HG02884 (cell line): Measurements from ENCODE around the gene FOXF2.

Source experiments
- ATAC-seq: cut with Tn5 transposase; IDR thresholded peaks from one replicate; pipeline ENCODE4 v1.9.1; 2021; ENCODE audit warnings: mild to moderate bottlenecking, moderate library complexity; ENCODE audit not compliant: unreplicated experiment

The FOXF2 gene

DNA sequence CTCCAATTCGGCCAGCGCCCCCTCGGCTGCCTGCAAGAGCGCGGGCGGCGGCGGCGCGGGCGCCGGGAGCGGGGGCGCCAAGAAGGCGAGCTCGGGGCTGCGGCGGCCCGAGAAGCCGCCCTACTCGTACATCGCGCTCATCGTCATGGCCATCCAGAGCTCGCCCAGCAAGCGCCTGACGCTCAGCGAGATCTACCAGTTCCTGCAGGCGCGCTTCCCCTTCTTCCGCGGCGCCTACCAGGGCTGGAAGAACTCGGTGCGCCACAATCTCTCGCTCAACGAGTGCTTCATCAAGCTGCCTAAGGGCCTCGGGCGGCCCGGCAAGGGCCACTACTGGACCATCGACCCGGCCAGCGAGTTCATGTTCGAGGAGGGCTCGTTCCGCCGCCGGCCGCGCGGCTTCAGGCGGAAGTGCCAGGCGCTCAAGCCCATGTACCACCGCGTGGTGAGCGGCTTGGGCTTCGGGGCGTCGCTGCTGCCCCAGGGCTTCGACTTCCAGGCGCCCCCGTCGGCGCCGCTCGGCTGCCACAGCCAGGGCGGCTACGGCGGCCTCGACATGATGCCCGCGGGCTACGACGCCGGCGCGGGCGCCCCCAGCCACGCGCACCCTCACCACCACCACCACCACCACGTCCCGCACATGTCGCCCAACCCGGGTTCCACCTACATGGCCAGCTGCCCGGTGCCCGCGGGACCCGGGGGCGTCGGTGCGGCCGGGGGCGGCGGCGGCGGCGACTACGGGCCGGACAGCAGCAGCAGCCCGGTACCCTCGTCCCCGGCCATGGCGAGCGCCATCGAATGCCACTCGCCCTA lies 963 bp downstream of the FOXF2 start:
- no peak for ATAC-seq

DNA sequence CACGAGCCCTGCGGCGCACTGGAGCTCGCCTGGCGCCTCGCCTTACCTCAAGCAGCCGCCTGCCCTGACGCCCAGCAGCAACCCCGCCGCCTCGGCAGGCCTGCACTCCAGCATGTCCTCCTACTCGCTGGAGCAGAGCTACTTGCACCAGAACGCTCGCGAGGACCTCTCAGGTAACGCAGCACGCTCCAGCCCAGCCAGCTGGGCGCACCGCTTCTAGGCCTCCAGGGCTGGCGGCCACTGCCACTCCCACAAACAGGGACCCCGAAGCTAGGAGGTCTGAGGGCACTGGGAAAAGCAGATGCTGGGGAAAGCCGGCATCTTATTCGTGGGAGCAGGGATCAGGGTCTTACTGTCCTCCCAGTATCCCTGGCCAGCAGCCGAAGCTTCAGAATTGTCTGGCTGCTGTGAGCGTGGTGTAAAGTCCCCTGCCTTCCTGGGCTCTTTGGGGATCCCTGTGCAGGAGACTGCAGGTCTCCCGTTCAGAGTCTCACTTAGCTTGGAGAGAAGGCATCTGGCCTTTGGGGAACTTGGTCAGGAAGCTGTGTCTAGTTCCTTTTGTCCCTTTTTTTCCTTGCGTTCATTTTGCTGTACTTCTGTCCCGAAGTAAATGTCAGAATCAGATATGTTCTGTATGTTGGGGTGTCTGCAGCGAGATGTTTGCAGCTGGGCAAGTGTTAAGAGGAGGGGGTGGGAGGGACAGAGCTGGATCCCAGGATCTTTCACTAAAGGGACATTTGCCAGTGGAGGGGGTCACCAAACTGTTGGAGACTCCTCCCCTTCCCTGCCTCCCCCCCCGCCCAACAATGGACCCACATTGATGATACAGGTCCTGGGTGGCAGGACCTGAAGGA lies 1.8 kb downstream of the FOXF2 start:
- ATAC-seq, result no peak

DNA sequence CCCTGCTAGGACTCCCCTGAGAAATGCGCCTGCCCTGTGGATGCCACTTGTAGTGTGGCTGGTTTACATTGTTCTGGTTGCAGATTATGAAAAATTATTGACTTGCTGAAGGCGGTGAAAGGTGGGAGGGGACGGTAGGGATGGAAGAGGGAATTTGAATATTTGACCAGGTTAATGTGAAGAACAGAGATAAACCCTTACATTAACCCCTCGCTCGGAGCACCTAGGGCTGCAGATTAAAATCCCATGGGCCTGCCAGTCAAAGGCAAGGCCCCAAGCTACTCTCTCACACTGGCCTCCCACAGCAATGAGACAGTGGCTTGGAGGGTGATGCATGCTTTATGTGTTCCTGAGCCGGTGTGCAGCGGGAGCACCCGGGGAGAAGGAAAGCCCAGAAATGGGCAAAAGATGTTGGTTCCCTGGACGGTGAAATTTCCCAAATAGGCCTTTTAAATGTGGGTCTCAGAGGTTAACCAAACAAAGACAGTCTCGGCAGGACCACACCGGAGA lies 2.5 kb downstream of the FOXF2 start:
- no peak for ATAC-seq

DNA sequence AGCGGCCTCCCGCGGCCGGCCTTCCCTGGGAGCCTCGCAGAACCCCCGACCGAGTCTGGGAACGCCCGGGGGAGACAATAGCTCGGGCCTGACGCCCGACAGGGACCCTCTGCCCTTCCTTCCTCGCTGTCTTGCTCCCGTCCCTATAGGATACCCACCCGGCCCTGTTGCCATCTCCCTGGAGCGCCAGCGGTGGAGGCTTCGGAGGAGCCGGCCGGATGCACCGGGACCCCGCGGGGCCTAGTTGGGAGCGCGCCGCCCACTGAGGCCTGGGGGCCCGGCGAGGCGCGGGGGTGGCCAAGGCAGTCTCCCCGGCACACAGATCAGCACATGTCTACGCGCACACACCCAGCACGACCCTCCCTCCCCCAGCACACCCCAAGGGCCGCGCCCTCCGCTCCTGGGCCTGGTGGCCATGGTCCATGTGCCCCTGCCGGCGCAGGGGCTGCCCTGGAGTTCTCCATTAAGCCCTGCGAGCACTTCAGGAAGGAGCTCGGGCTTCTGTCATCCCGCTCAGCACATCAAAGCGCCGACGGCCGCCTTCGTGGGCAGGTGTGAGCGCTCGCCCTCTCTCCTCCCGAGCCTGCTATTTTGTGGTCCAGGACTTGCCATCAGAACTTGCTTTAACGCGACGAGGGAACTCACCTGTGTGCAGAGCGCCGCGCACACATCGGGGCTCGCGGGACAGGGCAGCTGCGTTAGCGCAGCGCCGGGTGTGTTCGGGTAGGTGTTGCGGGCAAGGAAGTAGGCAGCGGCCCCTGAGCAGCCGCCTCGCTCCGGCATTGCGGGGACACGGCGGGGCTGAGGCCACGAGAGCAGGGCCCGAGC lies 3.7 kb downstream of the FOXF2 start:
- no peak for ATAC-seq

DNA sequence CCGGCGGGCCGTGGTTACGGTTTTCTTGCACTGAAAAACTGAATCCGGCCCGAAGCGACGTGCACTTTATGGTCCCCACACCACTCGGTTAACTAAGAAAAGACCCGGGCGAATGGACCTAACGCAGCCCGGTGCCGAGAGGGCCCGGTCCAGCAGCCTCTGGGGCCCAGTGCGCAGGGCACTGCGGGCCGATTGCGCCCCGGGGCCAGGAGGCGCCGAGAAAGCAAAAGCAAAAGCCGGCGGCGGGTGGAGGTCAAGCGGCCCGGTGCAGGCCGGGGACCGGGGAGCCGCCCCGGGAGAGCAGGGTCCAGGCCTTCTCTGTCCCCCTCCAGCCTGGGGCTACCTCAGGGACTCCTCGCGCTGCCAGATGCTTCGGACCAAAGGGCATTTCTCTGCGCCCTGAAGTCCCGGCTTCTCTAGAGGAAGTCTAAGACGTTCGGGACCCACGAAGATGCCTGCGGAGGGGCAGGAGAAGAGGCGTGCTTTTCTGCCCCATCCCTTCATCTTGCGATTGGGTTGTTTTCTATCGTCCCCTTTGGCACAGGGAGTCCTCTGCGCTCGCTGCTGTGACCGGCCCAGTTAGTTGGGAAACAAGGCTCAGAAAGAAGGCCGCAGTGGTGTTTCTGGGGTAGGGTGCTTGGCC lies 4.4 kb downstream of the FOXF2 start:
- no peak for ATAC-seq

DNA sequence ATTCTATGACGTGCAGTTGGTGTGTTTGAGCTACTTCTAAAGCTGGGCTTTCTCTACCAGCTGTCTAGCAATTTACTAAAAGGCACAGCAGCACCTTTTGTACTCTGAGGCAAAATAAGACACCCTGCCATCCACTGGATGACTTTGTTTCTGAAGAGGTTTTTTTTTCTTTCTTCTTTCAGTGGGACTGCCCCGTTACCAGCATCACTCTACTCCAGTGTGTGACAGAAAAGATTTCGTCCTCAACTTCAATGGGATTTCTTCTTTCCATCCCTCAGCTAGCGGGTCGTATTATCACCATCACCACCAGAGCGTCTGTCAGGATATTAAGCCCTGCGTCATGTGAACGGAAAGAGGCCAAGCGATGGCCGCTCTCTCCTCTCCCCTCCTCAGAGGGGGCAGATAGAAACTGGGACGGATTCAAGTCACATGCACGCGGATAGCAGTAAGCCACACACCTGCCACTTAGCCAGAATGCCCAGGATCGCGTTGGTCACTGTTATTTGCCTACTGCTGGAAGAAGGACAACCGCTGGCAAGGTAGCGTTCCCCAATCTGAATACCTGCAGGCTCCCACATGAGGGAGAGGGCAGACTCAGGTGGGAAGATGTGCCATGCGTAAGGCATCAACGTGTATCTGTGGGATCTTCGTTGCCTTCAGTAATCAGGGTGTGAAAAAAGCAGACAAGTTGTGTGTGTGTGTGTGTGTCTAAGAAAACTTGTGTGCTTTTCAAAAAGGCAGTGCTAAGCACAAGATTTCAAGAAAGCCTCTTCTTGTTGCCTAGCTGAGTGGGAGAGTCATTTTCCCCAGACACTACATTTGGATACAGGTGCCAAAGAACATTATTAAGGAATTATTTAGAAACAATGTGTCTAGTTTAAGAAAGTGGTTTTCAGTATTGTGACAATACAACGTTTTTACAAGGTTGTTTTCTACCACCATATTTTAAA lies 5.4 kb downstream of the FOXF2 start:
- ATAC-seq, result no peak

DNA sequence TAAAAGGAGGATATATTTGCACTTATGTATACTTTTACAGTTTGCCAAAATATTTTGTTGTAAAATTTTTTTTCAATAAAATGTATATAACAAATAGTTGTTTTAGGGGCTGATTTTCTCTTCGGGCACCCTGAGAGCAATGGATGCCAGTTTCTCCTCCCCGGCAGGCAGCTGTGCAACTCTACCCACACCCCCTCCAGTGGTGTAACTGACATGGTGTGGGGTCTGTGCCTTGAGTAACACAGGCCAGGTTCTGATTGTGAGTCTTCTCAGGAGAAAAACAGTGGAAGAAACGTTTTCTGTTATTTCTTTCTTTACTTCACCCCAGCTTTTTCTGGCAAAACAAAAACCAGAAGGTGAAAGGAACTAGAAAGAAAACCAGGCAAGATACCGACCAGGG lies 6.1 kb downstream of the FOXF2 start:
- no peak for ATAC-seq

DNA sequence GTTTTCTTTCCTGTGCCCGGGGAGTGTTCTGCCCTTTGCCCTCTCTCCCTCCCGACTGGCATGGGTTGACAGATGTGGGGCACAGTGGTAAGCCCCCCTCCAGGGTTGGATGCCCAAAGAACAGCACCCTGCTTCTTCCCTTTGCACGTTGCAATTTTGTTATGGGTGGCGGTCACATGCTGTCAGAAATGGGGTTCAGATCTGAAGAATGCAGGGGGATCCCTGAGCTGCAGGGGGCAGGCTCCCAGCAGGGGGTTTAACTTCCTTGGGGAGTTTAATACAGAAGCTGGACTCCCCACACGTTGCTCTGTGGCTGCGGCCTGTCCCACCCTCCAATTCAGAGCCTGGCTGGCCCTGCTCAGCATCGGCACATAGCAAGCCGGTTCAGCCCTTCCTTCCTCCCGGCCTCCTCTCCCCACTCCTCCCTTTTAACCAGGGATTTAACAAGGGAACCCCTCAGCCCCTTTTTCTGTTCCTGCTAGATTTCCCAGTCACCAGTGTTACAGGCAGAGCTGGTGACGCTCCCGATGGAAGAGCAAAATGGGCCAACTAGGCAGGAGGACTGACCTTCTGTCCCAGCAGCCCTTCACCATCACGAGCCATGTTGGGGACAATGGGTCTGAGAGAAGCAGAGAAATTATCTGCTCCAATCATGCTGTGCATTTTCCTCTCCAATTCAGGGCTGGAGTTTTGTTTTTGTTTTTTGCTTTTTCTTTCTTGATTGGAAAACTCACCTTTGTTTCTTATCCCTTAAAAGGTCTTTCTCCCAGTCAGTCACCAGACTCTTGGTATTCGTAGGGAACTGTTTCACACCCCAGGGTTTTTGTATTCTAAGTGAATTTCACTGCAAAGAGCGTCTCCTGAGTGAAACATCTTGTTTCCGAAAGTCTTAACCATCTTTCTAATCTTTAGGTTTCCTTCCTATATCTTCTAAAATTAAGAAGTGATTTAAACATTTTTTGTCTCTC lies 6.8 kb downstream of the FOXF2 start:
- ATAC-seq, result no peak

DNA sequence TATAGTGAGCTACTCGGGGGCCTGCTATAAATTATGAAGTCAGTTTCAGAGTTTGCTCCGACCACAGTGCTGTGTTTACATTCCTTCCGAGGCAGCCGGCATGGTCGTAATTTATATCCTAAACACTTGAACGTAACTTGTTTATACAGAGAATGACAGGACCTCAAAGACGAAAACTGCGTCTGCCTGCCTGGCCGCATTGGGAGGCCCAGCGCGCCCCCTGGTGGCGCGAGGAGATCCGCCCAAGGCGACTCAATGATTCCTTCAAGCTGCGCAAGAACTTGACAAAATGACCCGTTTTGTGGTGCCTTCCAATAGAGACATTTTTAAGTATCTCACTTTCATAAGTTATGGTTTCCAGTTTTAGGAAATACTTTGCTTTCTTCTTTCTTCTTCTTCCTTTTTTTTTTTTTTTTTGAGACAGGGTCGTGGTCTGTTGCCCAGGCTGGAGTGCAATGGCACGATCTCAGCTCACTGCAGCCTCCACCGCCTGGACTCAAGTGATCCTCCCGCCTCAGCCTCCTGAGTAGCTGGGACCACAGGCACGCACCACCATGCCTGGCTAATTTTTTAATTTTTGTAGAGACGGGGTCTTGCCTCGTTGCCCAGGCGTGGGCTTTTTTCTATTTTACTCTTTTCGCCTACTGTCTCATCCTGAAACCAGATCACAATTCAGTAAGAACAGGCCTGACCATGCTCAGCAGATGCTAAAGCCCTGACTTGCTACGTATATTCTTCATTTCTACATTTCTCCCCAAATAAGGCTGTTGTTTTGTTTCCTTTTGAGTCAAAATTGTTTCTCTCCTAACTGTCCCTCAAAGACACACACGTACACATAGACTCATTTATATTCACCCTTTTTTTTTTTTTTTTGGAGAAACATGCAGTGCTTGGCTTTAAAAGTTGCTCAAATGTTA lies 7.8 kb downstream of the FOXF2 start:
- peak; percentile 84 for ATAC-seq

DNA sequence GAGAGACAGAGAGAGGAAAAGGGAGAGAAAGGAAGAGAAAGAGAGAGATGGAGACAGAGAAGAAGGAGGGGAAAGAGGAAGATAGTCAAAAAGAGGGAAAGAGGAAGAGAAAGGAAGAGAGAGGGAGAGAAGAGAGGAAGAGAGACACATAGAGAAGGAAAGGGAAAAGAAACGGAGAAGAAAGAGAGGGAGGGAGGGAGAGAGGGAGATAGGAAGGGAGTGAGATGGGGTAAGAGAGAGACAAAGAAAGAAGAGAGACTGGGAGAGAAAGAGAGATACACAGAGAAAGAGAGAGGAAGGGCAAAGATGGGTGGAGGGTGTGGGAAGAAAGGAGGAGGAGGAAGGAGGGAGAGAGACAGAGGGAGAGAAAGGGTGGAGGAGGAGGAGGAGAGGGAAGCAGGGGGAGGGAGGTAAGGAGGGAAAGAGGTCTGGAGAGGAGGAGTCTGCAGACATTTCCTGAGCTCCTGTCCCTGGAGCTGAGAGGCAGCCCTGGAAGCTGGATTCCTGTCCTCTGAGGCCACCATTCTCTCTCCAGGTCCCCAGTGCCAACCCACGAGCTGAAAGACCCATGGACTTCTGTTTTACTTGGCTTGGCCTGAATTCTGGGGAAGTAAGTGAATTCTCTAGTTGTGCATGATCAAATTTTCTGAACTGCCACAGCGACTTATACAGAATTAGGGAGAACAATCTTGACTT lies 9.9 kb downstream of the FOXF2 start:
- ATAC-seq, result no peak

DNA sequence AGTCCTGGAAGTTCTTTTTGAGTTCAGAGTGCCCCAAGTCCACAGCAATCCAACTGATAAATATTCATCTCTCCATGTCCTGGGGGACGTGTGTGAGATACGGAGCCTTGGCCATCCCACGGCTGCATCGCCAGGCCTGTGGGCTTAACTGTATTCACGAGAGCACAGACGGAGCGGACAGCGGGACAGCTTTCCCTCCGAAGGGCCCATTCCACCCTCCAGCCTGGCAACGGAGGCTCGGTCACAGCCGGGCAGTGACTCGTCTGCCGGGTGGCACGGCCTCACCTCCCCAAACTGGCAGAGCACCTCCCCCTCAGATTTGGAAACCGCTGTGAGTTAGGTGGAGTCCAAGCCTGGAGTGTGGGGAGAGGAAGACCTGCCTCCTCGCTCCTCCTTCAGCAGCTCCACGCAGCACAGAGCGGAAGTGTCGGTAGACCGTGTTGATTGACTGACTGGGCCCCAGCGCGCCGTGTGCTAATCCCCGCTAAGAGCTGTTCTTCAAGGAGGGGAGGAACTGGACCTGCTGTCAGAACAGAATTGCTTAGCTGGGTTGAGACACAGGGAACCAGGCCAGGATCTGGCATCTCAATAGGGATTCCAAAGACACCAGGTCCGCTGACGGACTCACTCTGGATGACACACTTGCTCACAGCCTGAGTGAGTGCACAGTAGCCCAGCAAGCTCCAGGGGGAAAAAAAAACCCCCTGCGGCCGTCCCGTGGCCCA lies 10.9 kb downstream of the FOXF2 start:
- ATAC-seq, result no peak

DNA sequence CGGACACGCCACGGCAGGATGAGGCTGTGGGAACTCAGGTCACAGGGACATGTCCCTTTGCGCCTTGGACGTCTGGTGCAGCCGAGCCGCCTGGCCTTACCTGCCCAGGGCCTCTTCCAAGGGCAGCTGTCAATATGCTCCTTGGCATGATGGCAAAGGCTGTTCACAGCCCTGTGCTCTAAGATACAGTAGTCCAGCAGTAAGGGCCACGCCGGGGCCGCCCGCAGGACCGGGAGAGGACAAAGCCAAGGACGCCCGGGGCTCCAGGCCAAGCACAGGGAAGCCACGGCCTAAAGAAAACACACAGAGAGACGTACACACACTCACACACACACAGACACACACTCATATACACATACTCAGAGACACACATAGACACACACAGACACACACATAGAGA lies 13.0 kb downstream of the FOXF2 start:
- ATAC-seq, result no peak

DNA sequence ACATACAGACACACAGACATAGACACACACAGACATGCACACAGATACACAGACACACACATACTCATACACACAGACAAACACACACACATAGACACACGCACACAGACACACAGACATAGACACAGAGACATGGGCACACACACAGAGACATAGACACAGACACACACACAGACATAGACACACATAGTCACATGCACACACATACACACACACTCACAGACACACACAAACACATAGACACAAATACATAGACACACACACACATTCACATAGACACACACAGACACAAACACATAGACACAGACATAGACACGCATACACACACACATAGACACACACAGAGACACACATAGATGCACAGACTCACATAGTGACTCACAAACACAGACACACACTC lies 13.5 kb downstream of the FOXF2 start:
- ATAC-seq, result no peak

DNA sequence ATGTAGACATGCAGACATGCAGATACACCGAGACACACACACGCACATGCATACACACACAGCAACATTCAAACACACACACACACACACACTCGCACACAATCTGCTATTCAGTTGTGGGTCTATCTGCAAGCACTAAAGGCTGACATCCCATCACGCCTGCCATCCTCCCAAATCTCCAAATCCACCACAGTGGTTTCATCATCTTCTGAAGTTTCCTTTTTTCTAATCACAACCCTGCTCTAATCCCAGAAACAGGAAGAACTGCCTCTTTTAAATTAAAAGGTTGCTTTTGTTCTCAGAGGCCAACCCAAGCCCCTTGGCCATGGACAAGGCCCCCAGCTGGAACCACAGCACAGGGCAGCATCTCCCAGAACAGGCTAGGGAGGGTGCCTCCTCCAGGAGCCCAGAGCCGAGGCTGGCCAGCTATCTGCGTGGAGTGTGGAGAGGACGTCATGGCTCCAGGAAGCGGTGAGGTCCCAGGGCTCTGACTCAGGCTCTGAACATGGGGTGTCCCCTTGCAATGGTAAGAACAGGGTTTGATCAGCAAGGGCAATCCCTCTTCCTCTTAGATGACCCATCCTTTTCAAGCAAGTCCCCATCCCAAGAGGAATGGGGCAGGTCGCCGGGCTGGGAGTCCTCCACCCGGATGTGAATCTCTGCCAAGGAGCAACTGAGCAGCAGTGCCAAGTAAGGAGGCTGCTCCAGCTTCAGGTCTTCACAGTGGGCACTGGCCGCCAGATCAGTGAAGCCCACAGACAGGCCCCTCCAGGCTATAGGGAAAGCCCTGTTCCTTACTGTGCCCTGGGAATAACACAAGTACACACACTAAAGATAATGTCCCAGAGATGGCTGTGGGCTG lies 14.7 kb downstream of the FOXF2 start:
- ATAC-seq, result no peak

DNA sequence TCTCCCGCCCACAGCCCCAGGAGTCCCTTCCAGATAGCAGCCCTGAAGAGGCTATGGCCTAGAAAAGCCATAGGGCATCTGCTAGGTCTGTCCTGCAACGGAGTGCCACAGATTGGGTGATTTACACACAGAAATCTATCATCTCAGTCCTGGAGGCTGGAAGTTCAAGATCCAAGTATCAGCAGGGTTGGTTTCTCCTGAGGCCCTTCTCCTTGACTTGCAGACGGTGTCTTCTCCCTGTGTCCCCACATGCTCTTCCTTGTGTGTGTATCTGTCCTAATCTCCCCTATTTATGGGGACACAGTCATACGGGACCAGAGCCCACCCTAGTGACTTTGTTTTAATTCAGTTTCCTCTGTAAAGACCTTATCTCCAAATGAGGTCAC lies 15.3 kb downstream of the FOXF2 start:
- no peak for ATAC-seq
